GM19025 (cell line): ENCODE data around the gene EPHA6.
"Not testable (repeated sequence)": the region's sequence is repeated elsewhere in the genome, so short reads cannot be mapped to it uniquely, and the experiment has no call there.

Source experiments
- ATAC-seq: cut with Tn5 transposase; IDR thresholded peaks from one replicate; pipeline ENCODE4 v1.9.1; 2021; ENCODE audit warnings: mild to moderate bottlenecking, low read depth, moderate library complexity; ENCODE audit not compliant: unreplicated experiment

The EPHA6 gene

DNA sequence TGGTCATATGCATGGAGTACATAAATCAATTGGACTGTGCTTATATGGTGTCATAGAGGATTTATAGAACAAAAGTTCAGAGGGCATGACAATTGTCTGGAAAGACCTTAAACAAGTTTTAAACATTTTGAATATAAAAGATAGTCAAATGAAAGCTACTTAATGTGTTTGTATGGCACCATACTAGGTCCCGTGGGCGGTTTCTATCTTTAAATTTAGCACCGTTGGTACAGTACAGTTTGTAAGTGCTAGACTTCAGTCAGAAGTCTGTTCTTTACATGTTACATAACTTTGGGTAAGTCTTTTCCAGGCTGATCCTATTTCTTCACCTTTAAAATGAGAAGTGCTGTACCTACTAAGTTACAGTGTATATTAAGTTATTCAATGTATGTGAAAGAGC is 576.8 kb downstream of the EPHA6 start:
- no peak for ATAC-seq

DNA sequence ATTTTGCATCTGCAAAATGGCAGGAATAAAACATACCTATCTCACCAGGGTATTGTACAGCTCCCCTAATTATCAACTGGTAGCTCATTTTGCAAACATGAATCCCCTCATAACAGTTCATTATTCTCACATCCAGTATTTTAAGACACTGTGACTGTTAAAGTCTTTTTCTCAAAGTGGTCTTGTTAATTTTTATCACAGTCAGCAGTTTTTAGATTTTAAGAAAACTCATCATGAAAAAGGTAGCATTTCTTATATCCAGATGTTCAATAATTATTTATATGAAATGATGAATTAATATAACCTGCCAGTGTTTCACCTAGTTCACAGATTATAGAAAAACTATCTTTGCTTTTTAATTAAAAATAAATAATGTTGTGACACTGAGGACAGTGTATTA is 595.2 kb downstream of the EPHA6 start:
- no peak for ATAC-seq

DNA sequence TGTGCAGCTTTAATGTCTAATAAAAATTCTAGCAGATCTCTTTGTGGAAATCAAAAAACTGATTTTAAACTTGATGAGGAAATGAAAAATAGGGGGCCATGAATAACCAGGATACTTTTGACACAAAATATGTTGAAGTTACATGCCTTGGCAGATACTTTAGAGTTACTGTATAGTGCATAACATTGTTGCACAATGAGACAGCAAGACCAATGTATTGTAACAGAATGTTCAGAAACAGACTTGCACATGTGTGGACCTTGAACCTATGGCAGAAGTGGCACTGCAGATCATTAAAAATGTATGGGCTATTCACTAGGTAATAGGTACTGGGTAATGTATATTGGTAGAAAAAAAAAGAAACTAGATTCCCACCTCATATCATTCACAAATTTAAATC is 607.2 kb downstream of the EPHA6 start:
- no peak for ATAC-seq

DNA sequence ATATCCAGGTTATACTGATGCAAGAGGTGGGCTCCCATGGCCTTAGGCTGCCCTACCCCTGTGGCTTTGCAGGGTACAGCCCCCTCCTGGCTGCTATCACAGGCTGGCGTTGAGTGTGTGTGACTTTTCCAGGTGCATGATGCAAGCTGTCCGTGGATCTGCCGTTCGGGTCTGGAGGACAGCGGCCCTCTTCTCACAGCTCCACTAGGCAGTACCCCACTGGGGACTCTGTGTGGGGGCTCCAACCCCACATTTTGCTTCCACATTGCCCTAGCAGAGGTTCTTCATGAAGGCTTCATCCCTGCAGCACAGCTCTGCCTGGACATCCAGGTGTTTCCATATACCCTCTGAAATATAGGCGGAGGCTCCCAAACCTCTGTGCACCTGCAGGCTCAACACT is 610.6 kb downstream of the EPHA6 start:
- no peak for ATAC-seq

- no peak for ATAC-seq
These were observed 616.2 kb downstream of the EPHA6 start for GRCh38 chr3:97430601-97431000.

- no peak for ATAC-seq
These were observed 618.5 kb downstream of the EPHA6 start for GRCh38 chr3:97432914-97433313.

- no peak for ATAC-seq
These were observed 623.7 kb downstream of the EPHA6 start for GRCh38 chr3:97438131-97438530.

DNA sequence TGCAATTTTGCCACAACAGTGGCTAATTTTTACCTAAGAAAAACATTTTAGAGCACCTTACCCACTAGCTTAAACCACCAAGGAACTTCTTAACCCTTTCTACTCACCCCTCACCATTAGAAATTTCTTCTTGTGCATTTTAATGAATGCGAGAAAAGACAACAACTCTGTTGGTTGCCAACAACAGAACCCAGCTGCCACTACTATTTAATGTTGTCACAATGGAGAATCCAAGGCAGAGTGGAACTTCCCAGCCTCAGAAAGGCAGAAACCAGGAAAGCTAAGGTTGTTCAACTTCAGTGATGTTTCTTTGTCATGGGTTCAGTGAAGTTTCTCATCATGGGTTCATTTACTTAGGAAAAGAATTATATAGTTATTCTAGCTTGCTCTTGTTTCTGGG is 625.0 kb downstream of the EPHA6 start:
- no peak for ATAC-seq

GRCh38 chr3:97464035-97464434 is 649.6 kb downstream of the EPHA6 start:
- ATAC-seq, result no peak

GRCh38 chr3:97470481-97470880 is 656.1 kb downstream of the EPHA6 start:
- ATAC-seq, result no peak

- ATAC-seq, result no peak
These were observed 665.3 kb downstream of the EPHA6 start for GRCh38 chr3:97479740-97480139.

DNA sequence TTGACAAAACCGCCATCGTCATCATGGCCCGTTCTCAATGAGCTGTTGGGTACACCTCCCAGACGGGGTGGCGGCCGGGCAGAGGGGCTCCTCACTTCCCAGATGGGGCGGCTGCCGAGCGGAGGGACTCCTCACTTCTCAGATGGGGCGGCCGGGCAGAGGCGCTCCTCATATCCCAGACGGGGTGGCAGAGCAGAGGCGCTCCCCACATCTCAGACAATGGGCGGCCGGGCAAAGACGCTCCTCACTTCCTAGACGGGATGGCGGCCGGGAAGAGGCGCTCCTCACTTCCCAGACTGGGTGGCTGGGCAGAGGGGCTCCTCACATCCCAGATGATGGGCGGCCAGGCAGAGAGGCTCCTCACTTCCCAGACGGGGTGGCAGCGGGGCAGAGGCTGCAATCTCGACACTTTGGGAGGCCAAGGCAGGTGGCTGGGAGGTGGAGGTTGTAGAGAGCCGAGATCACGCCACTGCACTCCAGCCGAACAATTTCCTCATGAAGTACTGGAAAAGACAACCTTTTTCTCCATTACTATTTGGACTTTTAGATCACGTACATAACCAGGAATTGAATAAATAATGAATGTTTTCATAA is 666.4 kb downstream of the EPHA6 start:
- ATAC-seq, result not testable (repeated sequence)

DNA sequence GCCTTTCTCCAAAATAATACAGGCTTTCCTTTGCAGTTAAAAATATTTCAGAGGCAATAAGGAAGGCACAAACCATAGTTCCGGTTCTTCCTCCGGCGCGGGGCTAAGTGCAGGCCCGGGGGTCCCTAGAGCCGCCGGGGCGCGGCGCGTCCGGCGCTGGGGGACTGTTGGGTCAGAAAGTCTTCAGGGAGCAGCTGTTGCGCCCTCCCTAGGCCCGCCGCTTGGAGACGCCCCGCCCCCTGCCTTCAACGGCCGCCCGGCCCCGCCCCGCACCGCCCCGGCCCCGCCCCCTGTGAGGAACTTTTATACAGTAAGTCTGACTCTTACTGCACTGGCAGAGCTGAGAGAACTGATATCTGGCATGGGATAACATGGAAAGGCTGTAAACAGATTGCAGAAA is 667.0 kb downstream of the EPHA6 start:
- no peak for ATAC-seq

- no peak for ATAC-seq
These were observed 670.8 kb downstream of the EPHA6 start for GRCh38 chr3:97485206-97485605.

DNA sequence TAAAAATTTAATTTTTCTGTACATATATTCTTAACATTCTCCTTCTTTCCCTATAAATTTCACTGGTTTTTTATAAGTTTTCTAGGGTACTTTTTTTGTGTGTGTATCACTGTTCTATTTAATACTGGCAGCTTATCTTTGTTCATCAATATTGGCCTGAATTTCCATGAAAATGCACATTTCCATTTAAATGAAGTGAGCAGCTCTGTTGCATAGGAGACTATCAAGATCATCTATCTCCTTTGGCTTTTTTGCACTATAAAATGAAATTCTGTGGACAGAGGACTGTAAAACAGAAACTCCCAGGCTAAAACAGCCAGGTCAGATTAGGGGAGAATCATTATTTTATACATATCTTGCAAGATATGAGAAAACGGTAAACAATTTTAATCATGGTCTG is 673.2 kb downstream of the EPHA6 start:
- no peak for ATAC-seq

GRCh38 chr3:97488741-97489140 is 674.3 kb downstream of the EPHA6 start:
- no peak for ATAC-seq

DNA sequence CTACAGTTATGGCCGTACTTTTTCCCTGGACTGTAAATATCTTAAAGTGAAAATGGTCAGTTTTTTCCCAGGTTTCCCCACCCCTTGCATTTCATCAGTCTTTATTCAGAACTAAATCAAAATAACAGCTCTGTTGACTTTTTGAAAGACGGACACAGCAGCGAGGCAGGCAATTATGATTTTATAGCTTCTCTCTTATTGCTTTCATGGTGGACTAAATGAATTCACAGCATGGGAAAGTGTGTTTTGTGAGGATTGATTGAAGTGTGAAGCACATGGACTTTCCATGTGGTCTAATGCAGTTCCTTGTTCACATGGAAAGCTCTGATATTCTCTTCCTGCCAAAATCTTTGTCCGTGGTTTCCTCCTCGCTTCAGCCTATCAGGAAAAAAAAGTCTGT is 681.5 kb downstream of the EPHA6 start:
- ATAC-seq, result no peak

GRCh38 chr3:97497138-97497537 is 682.7 kb downstream of the EPHA6 start:
- ATAC-seq, result no peak

DNA sequence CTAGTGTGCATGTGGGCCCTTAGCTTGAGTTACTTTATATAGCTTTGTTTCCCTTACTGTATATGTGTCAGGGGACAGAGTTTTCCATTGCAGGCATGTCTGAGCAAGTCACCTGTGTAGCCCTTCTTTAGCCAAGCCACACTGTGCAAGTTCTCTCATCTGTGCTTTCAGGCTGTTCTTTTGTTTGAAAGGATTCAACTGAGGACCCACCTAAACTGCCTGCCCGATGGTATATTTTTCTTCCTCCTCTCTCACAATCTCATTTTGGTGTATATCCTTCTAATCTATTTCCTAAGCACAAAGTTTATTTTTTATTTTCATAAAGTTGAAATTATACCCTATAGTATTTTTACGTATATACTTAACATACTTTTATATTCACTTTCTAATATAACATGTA is 690.1 kb downstream of the EPHA6 start:
- no peak for ATAC-seq

- ATAC-seq, result no peak
These were observed 696.4 kb downstream of the EPHA6 start for GRCh38 chr3:97510795-97511194.

DNA sequence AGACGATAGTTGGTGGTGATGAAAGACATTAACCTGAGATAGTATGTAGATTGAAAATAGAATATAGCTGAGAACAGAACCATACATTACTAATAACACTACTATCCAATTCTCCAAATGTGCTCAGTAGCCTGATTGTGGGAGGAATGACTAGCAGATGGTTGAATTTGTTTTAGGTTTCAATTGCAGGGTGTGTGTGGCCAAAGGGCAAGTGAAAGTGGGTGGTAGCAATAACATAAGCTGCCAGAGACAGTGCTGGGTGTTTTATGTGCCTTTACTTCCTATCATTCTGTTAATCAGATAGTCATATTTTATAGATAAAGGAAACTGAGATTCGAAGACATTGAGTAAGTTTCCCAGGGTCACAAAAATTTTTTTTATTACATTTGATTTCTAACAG is 700.7 kb downstream of the EPHA6 start:
- no peak for ATAC-seq

- no peak for ATAC-seq
These were observed 716.3 kb downstream of the EPHA6 start for GRCh38 chr3:97530691-97531090.

GRCh38 chr3:97547573-97547972 is 733.2 kb downstream of the EPHA6 start:
- ATAC-seq, result not testable (repeated sequence)
